ENCODE results near the gene GPR50. TPM values are rescaled to one million over a fixed set of nuclear protein-coding genes. Genes with fewer than 3 reads are reported as not detected.

Gene GPR50
- total RNA-seq, 1 donor from 2014 or later, result 1.00 TPM

- Histone ChIP-seq H3K27ac (ENCODE audit: low read depth, low read length) (no peak overlapping the region), H2AFZ (ENCODE audit: low read depth, low read length) (no peak overlapping the region), H3K27me3 (ENCODE audit: insufficient read depth, low read length) (peaks cover 16% of the 10 kb centered on the region), H3K4me1 (ENCODE audit: insufficient read depth, low read length) (no peaks in the 10 kb centered on the region), H3K4me2 (ENCODE audit: low read length) (no peak overlapping the region), H4K20me1 (ENCODE audit: insufficient read depth, low read length) (no peaks in the 10 kb centered on the region), H3K9me3 (ENCODE audit: insufficient read depth, low read depth, low read length) (no peaks in the 10 kb centered on the region), H3K79me2 (ENCODE audit: insufficient read depth, low read length) (no peaks in the 10 kb centered on the region), H3K4me3 (ENCODE audit: insufficient read depth, low read depth, low read length) (no peak overlapping the region), H3K9ac (ENCODE audit: low read length) (no peak overlapping the region), H3K36me3 (ENCODE audit: insufficient read depth, low read length) (no peaks in the 10 kb centered on the region)
- TF ChIP-seq EZH2 (IDR thresholded peaks at IDR 0.05; ENCODE audit: insufficient read depth, low read length) (peak; percentile 60), CTCF (IDR thresholded peaks at IDR 0.05; ENCODE audit: insufficient read depth, low read depth, low read length) (no peak)
- no peak overlapping the region for H3K27ac Mint-ChIP-seq (ENCODE audit: unreplicated experiment)
- H3K36me3 Mint-ChIP-seq (ENCODE audit: low read depth, unreplicated experiment), result no peaks in the 10 kb centered on the region
- H3K27me3 Mint-ChIP-seq (ENCODE audit: low read depth, unreplicated experiment), result peaks cover 52% of the 10 kb centered on the region
- no peak for DNase-seq (ENCODE audit: low read depth)
- FAIRE-seq, result no peak
- H3K4me3 Mint-ChIP-seq (ENCODE audit: unreplicated experiment), result peak overlapping the region; percentile 68
- peaks cover 2% of the 10 kb centered on the region for H3K4me1 Mint-ChIP-seq (ENCODE audit: low read depth, unreplicated experiment)
- H3K9me3 Mint-ChIP-seq (ENCODE audit: unreplicated experiment), result no peaks in the 10 kb centered on the region
Observed at GRCh38 chrX:151177141-151178027, 1.0 kb downstream of the GPR50 start.

DNA sequence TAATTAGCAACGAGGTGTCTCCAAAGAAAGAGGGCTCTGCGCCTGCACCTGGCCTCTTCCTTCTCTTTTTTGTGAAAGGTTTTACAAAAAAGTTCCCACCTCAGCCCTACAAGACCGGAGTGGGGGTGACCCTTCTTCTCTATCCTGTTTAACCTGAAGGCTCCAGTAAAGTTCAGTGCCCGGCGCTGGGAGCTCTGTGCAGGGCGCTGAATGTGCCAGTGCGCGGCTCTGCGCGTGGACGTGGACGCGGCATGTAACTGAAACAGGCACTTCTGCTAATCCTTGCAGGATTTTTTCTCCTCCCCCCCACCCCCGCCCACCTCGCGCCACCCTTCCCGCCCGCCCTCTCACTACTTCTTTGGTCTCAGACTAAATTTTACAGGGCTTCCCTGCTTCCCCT is 2.4 kb downstream of the GPR50 start:
- H3K36me3 ChIP-seq (ENCODE audit: insufficient read depth, low read length), result no peaks in the 10 kb centered on the region
- H2AFZ ChIP-seq (ENCODE audit: low read depth, low read length), result no peak overlapping the region
- H3K27ac ChIP-seq (ENCODE audit: low read depth, low read length), result no peak overlapping the region
- DNase-seq (ENCODE audit: low read depth), result no peak
- no peak for FAIRE-seq
- H3K4me1 Mint-ChIP-seq (ENCODE audit: low read depth, unreplicated experiment), result peaks cover 2% of the 10 kb centered on the region
- H3K9me3 ChIP-seq (ENCODE audit: insufficient read depth, low read depth, low read length), result no peaks in the 10 kb centered on the region
- no peaks in the 10 kb centered on the region for H4K20me1 ChIP-seq (ENCODE audit: insufficient read depth, low read length)
- no peaks in the 10 kb centered on the region for H3K36me3 Mint-ChIP-seq (ENCODE audit: low read depth, unreplicated experiment)
- peaks cover 60% of the 10 kb centered on the region for H3K27me3 Mint-ChIP-seq (ENCODE audit: low read depth, unreplicated experiment)
- H3K27ac Mint-ChIP-seq (ENCODE audit: unreplicated experiment), result no peak overlapping the region
- H3K4me3 Mint-ChIP-seq (ENCODE audit: unreplicated experiment), result peak overlapping the region; percentile 68
- H3K79me2 ChIP-seq (ENCODE audit: insufficient read depth, low read length), result no peaks in the 10 kb centered on the region
- no peak for TF ChIP-seq CTCF (IDR thresholded peaks at IDR 0.05; ENCODE audit: insufficient read depth, low read depth, low read length)
- TF ChIP-seq EZH2 (IDR thresholded peaks at IDR 0.05; ENCODE audit: insufficient read depth, low read length), result no peak
- H3K9ac ChIP-seq (ENCODE audit: low read length), result no peak overlapping the region
- H3K4me3 ChIP-seq (ENCODE audit: insufficient read depth, low read depth, low read length), result no peak overlapping the region
- peaks cover 16% of the 10 kb centered on the region for H3K27me3 ChIP-seq (ENCODE audit: insufficient read depth, low read length)
- no peaks in the 10 kb centered on the region for H3K4me1 ChIP-seq (ENCODE audit: insufficient read depth, low read length)
- no peak overlapping the region for H3K4me2 ChIP-seq (ENCODE audit: low read length)
- no peaks in the 10 kb centered on the region for H3K9me3 Mint-ChIP-seq (ENCODE audit: unreplicated experiment)

GRCh38 chrX:151180400-151180799 is 4.0 kb downstream of the GPR50 start:
- H3K27ac Mint-ChIP-seq (ENCODE audit: unreplicated experiment), result no peak overlapping the region
- H3K27ac ChIP-seq (ENCODE audit: low read depth, low read length), result no peak overlapping the region
- no peak overlapping the region for H3K9ac ChIP-seq (ENCODE audit: low read length)
- no peaks in the 10 kb centered on the region for H3K36me3 ChIP-seq (ENCODE audit: insufficient read depth, low read length)
- no peaks in the 10 kb centered on the region for H3K9me3 Mint-ChIP-seq (ENCODE audit: unreplicated experiment)
- no peaks in the 10 kb centered on the region for H3K4me1 ChIP-seq (ENCODE audit: insufficient read depth, low read length)
- no peaks in the 10 kb centered on the region for H3K9me3 ChIP-seq (ENCODE audit: insufficient read depth, low read depth, low read length)
- H4K20me1 ChIP-seq (ENCODE audit: insufficient read depth, low read length), result no peaks in the 10 kb centered on the region
- peaks cover 10% of the 10 kb centered on the region for H3K27me3 ChIP-seq (ENCODE audit: insufficient read depth, low read length)
- H3K4me3 ChIP-seq (ENCODE audit: insufficient read depth, low read depth, low read length), result no peak overlapping the region
- H3K27me3 Mint-ChIP-seq (ENCODE audit: low read depth, unreplicated experiment), result peaks cover 50% of the 10 kb centered on the region
- no peaks in the 10 kb centered on the region for H3K36me3 Mint-ChIP-seq (ENCODE audit: low read depth, unreplicated experiment)
- no peak for TF ChIP-seq EZH2 (IDR thresholded peaks at IDR 0.05; ENCODE audit: insufficient read depth, low read length)
- no peak for TF ChIP-seq CTCF (IDR thresholded peaks at IDR 0.05; ENCODE audit: insufficient read depth, low read depth, low read length)
- no peaks in the 10 kb centered on the region for H3K79me2 ChIP-seq (ENCODE audit: insufficient read depth, low read length)
- no peak overlapping the region for H3K4me3 Mint-ChIP-seq (ENCODE audit: unreplicated experiment)
- no peak for FAIRE-seq
- no peak for DNase-seq (ENCODE audit: low read depth)
- no peaks in the 10 kb centered on the region for H3K4me1 Mint-ChIP-seq (ENCODE audit: low read depth, unreplicated experiment)
- H2AFZ ChIP-seq (ENCODE audit: low read depth, low read length), result no peak overlapping the region
- H3K4me2 ChIP-seq (ENCODE audit: low read length), result no peak overlapping the region

Measured in astrocyte (in vitro differentiated cells and primary cell).